Fibroblast of lung (primary cell): Measurements from ENCODE around the gene SCGN. TPM values are rescaled to one million over a fixed set of nuclear protein-coding genes. Genes with fewer than 3 reads are reported as not detected.

Source experiments
- DNase-seq, 2 donors: peaks; one replicate each; pipeline versions ENCODE4 v3.0.0 to v3.0.0-alpha.2; 2010; ENCODE audit warnings: low read depth in 2 of 2
- H2AFZ ChIP-seq: 2 replicates; pipeline ENCODE4 v1.5.1; 2012; ENCODE audit warnings: low read length, control low read depth, inconsistent platforms
- H3K27ac ChIP-seq: 2 replicates; pipeline ENCODE4 v1.5.1; 2011; ENCODE audit warnings: low read length, control low read depth; ENCODE audit not compliant: insufficient read depth
- H3K27me3 ChIP-seq: 2 replicates; pipeline ENCODE4 v1.5.1; 2011; ENCODE audit warnings: mild to moderate bottlenecking, low read length; ENCODE audit not compliant: control insufficient read depth, insufficient read depth
- H3K36me3 ChIP-seq: 2 replicates; pipeline ENCODE4 v1.5.1; 2011; ENCODE audit warnings: low read length; ENCODE audit not compliant: control insufficient read depth, insufficient read depth
- H3K4me1 ChIP-seq: 2 replicates; pipeline ENCODE4 v1.5.1; 2011; ENCODE audit warnings: low read length; ENCODE audit not compliant: control insufficient read depth, insufficient read depth; ENCODE audit errors: extremely low read depth
- H3K4me2 ChIP-seq: 2 replicates; pipeline ENCODE4 v1.5.1; 2011; ENCODE audit warnings: low read length, control low read depth; ENCODE audit not compliant: insufficient read depth; ENCODE audit errors: extremely low read depth
- H3K4me3 ChIP-seq, 4 experiments: fragments of 200-600 bp in 1 of 4; sonication (generic) in 1 of 4; replicated peaks in 1 of 4; 2 replicates each; pipeline ENCODE4 v1.5.1; 2011 to 2016; ENCODE audit warnings: low read length in 4 of 4, low read depth in 3 of 4, mild to moderate bottlenecking in 3 of 4, control low read depth in 2 of 4, inconsistent platforms in 1 of 4, mixed read lengths in 1 of 4; ENCODE audit not compliant: insufficient read depth in 1 of 4; ENCODE audit errors: control extremely low read depth in 1 of 4
- H3K79me2 ChIP-seq: 2 replicates; pipeline ENCODE4 v1.5.1; 2012; ENCODE audit warnings: mild to moderate bottlenecking, low read length, inconsistent platforms; ENCODE audit not compliant: control insufficient read depth, insufficient read depth
- H3K9ac ChIP-seq: 2 replicates; pipeline ENCODE4 v1.5.1; 2011; ENCODE audit warnings: mild to moderate bottlenecking, low read length, control low read depth; ENCODE audit not compliant: insufficient read depth
- H3K9me3 ChIP-seq: 2 replicates; pipeline ENCODE4 v1.5.1; 2012; ENCODE audit warnings: low read depth, low read length; ENCODE audit not compliant: control insufficient read depth, insufficient read depth
- H4K20me1 ChIP-seq: 2 replicates; pipeline ENCODE4 v1.5.1; 2011; ENCODE audit warnings: low read length; ENCODE audit not compliant: control insufficient read depth, insufficient read depth; ENCODE audit errors: extremely low read depth
- EZH2 ChIP-seq: IDR thresholded peaks from 2 replicates; pipeline ENCODE4 v1.5.1; 2012; ENCODE audit warnings: low read length, control low read depth, mild to moderate bottlenecking; ENCODE audit errors: missing control alignments
- polyA plus RNA-seq, 2 donors: library from polyadenylated mRNA; depleted of rRNA in 1 of 2; stranded (reverse) in 1 of 2; unstranded in 1 of 2; fragments of >200 nt; gene quantifications; 2 replicates each; pipeline ENCODE4 v1.2.1, GENCODE V29; 2011 to 2012; ENCODE audit warnings: missing spikeins in 1 of 2
- total RNA-seq: library from RNA; depleted of rRNA; stranded (reverse); fragments of >200 nt; gene quantifications from 2 replicates; pipeline ENCODE4 v1.2.1, GENCODE V29; 2014
- TF ChIP-seq, protein P1 (sequence below), 2 donors: IDR thresholded peaks in 1 of 2; conservative IDR thresholded peaks in 1 of 2; 1 replicate in 1 of 2; 2 replicates in 1 of 2; pipeline ENCODE4 v1.5.1; 2011 to 2012; ENCODE audit warnings: low read length in 2 of 2, control low read depth in 1 of 2, inconsistent platforms in 1 of 2, low read depth in 1 of 2, mild to moderate bottlenecking in 1 of 2

SCGN gene
- total and polyA plus RNA-seq, 2 donors (not counting 1 experiment from before 2014, with no cell fraction given), result not detected

GRCh38 chr6:25743868-25744267, 91.9 kb downstream of the SCGN start:
- Histone ChIP-seq H3K79me2 (no peaks in the 10 kb centered on the region), H3K4me2 (no peak overlapping the region), H3K4me1 (no peaks in the 10 kb centered on the region), H2AFZ (no peak overlapping the region), H3K9ac (no peak overlapping the region), H3K36me3 (no peaks in the 10 kb centered on the region), H3K9me3 (no peaks in the 10 kb centered on the region), H3K27ac (no peak overlapping the region), H3K27me3 (no peaks in the 10 kb centered on the region), H3K4me3 (no peak overlapping the region), H4K20me1 (no peaks in the 10 kb centered on the region)
- DNase-seq, result no peak
- TF ChIP-seq, protein P1, sequence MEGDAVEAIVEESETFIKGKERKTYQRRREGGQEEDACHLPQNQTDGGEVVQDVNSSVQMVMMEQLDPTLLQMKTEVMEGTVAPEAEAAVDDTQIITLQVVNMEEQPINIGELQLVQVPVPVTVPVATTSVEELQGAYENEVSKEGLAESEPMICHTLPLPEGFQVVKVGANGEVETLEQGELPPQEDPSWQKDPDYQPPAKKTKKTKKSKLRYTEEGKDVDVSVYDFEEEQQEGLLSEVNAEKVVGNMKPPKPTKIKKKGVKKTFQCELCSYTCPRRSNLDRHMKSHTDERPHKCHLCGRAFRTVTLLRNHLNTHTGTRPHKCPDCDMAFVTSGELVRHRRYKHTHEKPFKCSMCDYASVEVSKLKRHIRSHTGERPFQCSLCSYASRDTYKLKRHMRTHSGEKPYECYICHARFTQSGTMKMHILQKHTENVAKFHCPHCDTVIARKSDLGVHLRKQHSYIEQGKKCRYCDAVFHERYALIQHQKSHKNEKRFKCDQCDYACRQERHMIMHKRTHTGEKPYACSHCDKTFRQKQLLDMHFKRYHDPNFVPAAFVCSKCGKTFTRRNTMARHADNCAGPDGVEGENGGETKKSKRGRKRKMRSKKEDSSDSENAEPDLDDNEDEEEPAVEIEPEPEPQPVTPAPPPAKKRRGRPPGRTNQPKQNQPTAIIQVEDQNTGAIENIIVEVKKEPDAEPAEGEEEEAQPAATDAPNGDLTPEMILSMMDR (conservative IDR thresholded peaks at IDR 0.05 in 1 of 2, IDR thresholded peaks at IDR 0.05 in 1 of 2; ENCODE audit: low read depth in 1 of 2, low read length in 2 of 2), result no peak
- TF ChIP-seq EZH2, result no peak

DNA sequence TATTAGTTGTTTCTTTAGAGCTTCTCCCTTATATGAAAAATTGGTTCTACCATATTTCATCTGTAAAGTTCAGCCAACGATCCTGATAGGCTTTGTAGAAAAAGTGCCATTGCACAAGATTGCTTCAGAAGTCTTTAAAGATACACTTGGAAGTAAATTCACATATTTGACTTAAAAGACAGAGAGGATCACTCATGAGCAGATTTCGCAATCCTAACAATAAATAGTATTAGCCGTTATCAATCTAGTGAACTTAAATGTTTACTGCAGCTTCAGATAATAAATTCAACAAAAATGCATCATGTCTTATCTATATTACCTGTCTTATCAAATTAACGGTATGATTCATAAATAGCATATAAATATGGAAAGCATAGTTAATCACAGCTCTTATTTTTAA, 93.8 kb downstream of the SCGN start:
- TF ChIP-seq EZH2, result no peak
- TF ChIP-seq, protein P1 (conservative IDR thresholded peaks at IDR 0.05 in 1 of 2, IDR thresholded peaks at IDR 0.05 in 1 of 2; ENCODE audit: low read depth in 1 of 2, low read length in 2 of 2), result no peak
- no peak for DNase-seq
- H3K4me2 ChIP-seq, result no peak overlapping the region

GRCh38 chr6:25746968-25747367, 95.0 kb downstream of the SCGN start:
- DNase-seq, result no peak
- H3K36me3 ChIP-seq, result no peaks in the 10 kb centered on the region
- H3K4me1 ChIP-seq, result no peaks in the 10 kb centered on the region
- H3K27me3 ChIP-seq, result no peaks in the 10 kb centered on the region
- H4K20me1 ChIP-seq, result no peaks in the 10 kb centered on the region
- H3K27ac ChIP-seq, result no peak overlapping the region
- no peaks in the 10 kb centered on the region for H3K9me3 ChIP-seq
- H3K9ac ChIP-seq, result no peak overlapping the region
- TF ChIP-seq, protein P1 (conservative IDR thresholded peaks at IDR 0.05 in 1 of 2, IDR thresholded peaks at IDR 0.05 in 1 of 2; ENCODE audit: low read depth in 1 of 2, low read length in 2 of 2), result no peak
- TF ChIP-seq EZH2, result no peak
- no peak overlapping the region for H2AFZ ChIP-seq
- no peak overlapping the region for H3K4me3 ChIP-seq
- H3K4me2 ChIP-seq, result no peak overlapping the region
- no peaks in the 10 kb centered on the region for H3K79me2 ChIP-seq

More for the DNA sequence above, 93.8 kb downstream of the SCGN start:
- Histone ChIP-seq H2AFZ (no peak overlapping the region), H3K4me3 (no peak overlapping the region), H3K27me3 (no peaks in the 10 kb centered on the region), H3K36me3 (no peaks in the 10 kb centered on the region), H4K20me1 (no peaks in the 10 kb centered on the region), H3K79me2 (no peaks in the 10 kb centered on the region), H3K4me1 (no peaks in the 10 kb centered on the region), H3K9me3 (no peaks in the 10 kb centered on the region), H3K9ac (no peak overlapping the region), H3K27ac (no peak overlapping the region)
